Skeletal muscle cell (primary cell): ENCODE measurements around the gene SYT2.
"Not testable (repeated sequence)": the region's sequence is repeated elsewhere in the genome, so short reads cannot be mapped to it uniquely, and the experiment has no call there.

Experiments
- DNase-seq: peaks from one replicate; pipeline ENCODE4 v3.0.0-alpha.2; 2010; ENCODE audit warnings: low read depth
- H3K4me3 ChIP-seq: 2 replicates; pipeline ENCODE4 v1.5.1; 2011; ENCODE audit warnings: low read depth, mild to moderate bottlenecking, control low read depth, low read length, moderate library complexity

SYT2 gene

GRCh38 chr1:202629257-202629811 lies 80.9 kb downstream of the SYT2 start:
- DNase-seq, H3K4me3 ChIP-seq: not testable (repeated sequence)

- no peak for DNase-seq
- no peak overlapping the region for H3K4me3 ChIP-seq
These were observed 81.5 kb downstream of the SYT2 start for GRCh38 chr1:202628646-202629215.

- no peak for DNase-seq
- no peak overlapping the region for H3K4me3 ChIP-seq
These were observed 82.3 kb downstream of the SYT2 start for GRCh38 chr1:202627841-202628565.

- DNase-seq, result peak; percentile 25
- not testable (repeated sequence) for H3K4me3 ChIP-seq
These were observed 83.2 kb downstream of the SYT2 start for GRCh38 chr1:202627036-202627435.

- no peak overlapping the region for H3K4me3 ChIP-seq
- DNase-seq, result peak; percentile 17
These were observed 84.6 kb downstream of the SYT2 start for GRCh38 chr1:202625416-202626360.

- no peak overlapping the region for H3K4me3 ChIP-seq
- DNase-seq, result no peak
These were observed 85.5 kb downstream of the SYT2 start for GRCh38 chr1:202624781-202625108.

GRCh38 chr1:202624088-202624780 lies 86.0 kb downstream of the SYT2 start:
- no peak for DNase-seq
- H3K4me3 ChIP-seq, result no peak overlapping the region

- DNase-seq, result not testable (repeated sequence)
These were observed 86.8 kb downstream of the SYT2 start for GRCh38 chr1:202623476-202623875.

GRCh38 chr1:202623075-202623474 lies 87.2 kb downstream of the SYT2 start:
- DNase-seq, result no peak
- no peak overlapping the region for H3K4me3 ChIP-seq

More at GRCh38 chr1:202623476-202623875, 86.8 kb downstream of the SYT2 start:
- H3K4me3 ChIP-seq, result not testable (repeated sequence)

GRCh38 chr1:202622388-202622787 lies 87.9 kb downstream of the SYT2 start:
- no peak overlapping the region for H3K4me3 ChIP-seq
- DNase-seq, result no peak

- H3K4me3 ChIP-seq, result no peak overlapping the region
- DNase-seq, result no peak
These were observed 88.8 kb downstream of the SYT2 start for GRCh38 chr1:202621446-202621845.

- H3K4me3 ChIP-seq, DNase-seq: not testable (repeated sequence)
These were observed 90.2 kb downstream of the SYT2 start for GRCh38 chr1:202620036-202620435.

- DNase-seq, result no peak
- no peak overlapping the region for H3K4me3 ChIP-seq
These were observed 90.7 kb downstream of the SYT2 start for GRCh38 chr1:202619505-202619904.

GRCh38 chr1:202619012-202619411 lies 91.2 kb downstream of the SYT2 start:
- DNase-seq, H3K4me3 ChIP-seq: not testable (repeated sequence)

GRCh38 chr1:202616355-202616915 lies 93.8 kb downstream of the SYT2 start:
- H3K4me3 ChIP-seq, result no peak overlapping the region
- no peak for DNase-seq

GRCh38 chr1:202615501-202616354 lies 94.5 kb downstream of the SYT2 start:
- no peak for DNase-seq
- H3K4me3 ChIP-seq, result no peak overlapping the region

- H3K4me3 ChIP-seq, DNase-seq: not testable (repeated sequence)
These were observed 95.1 kb downstream of the SYT2 start for GRCh38 chr1:202615208-202615500.
